IPS DF 6.9 (cell line): ENCODE data around the gene RAI14.
"Not testable (repeated sequence)": the region's sequence is repeated elsewhere in the genome, so short reads cannot be mapped to it uniquely, and the experiment has no call there.

ENCODE experiments used
- DNase-seq: peaks from one replicate; pipeline ENCODE4 v3.0.0-alpha.2; 2013; ENCODE audit warnings: low read depth, low spot score
- H3K27ac ChIP-seq: one replicate; pipeline ENCODE4 v1.5.1; 2013; ENCODE audit warnings: low read length, control low read depth
- H3K27me3 ChIP-seq: 2 replicates; pipeline ENCODE4 v1.6.1; 2013; ENCODE audit warnings: mild to moderate bottlenecking, low read length; ENCODE audit not compliant: control insufficient read depth, insufficient read depth
- H3K36me3 ChIP-seq: 2 replicates; pipeline ENCODE4 v1.6.1; 2013; ENCODE audit warnings: low read length; ENCODE audit not compliant: control insufficient read depth, insufficient read depth
- H3K4me1 ChIP-seq: 2 replicates; pipeline ENCODE4 v1.6.1; 2013; ENCODE audit warnings: low read length; ENCODE audit not compliant: control insufficient read depth, insufficient read depth
- H3K4me3 ChIP-seq: 2 replicates; pipeline ENCODE4 v1.5.1; 2013; ENCODE audit warnings: mild to moderate bottlenecking, low read length
- H3K9me3 ChIP-seq: 2 replicates; pipeline ENCODE4 v1.6.1; 2013; ENCODE audit warnings: low read length, inconsistent platforms; ENCODE audit not compliant: control insufficient read depth, insufficient read depth
- WGBS: extraction: QIAGEN DNeasy Blood & Tissue Kit; methylation state at CpG from one replicate; pipeline ENCODE4 v1.1.7; 2013; ENCODE audit warnings: mixed read lengths, missing lambda C conversion rate; ENCODE audit not compliant: insufficient read length, insufficient coverage; 5-methylcytosine and 5-hydroxymethylcytosine counted together

RAI14 gene

DNA sequence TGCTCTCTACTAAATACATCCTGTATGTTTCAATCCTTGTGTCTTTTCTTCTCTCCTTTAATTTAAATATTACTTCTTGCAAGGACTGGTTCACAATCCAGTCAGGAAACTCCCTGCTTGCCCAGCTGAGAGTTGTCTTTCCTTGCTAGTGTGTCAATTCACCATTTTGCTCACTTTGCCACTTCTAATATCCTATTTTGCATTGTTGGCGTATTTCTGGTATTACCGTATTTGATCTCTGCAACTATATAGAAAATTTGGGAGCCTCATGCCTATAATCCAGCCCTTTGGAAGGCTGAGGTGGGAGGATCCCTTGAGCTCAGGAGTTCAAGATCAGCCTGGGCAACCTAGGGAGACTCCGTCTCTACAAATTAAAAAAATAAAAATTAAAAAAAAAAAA is 92.3 kb downstream of the RAI14 start:
- no peaks in the 10 kb centered on the region for H3K9me3 ChIP-seq
- H3K4me1 ChIP-seq: peaks cover 2% of the 10 kb centered on the region; the same call in 1 of the 2 replicates
- no peak for DNase-seq
- no peaks in the 10 kb centered on the region for H3K27me3 ChIP-seq
- H3K4me3 ChIP-seq: no peak overlapping the region
- H3K27ac ChIP-seq: no peak overlapping the region
- no peaks in the 10 kb centered on the region; the same call in 1 of the 2 replicates for H3K36me3 ChIP-seq
- no CpG with 5 or more reads among the region's 3 CpGs for WGBS

DNA sequence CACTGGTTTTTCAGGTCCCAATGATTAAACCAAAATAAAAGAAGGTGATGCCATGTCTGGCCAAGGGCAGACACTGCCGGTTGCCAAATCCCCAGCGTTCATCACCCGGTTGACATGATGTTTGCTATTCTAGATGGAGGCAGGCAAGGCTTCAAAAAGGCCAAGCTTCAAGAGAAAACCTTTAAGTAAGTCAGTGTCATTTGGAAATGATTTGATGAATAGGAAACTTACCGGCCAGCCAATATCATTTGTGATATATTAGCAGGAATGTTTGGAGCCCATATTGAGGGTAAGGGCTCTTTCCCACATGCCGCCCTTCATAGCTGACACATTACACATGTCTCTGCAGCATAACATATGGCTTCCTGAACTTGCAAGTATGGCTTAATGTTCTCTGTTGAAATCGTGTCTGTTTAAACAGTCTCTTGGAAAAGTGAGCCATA is 93.3 kb downstream of the RAI14 start:
- H3K4me1 ChIP-seq: peaks cover 2% of the 10 kb centered on the region; the same call in 1 of the 2 replicates
- no peaks in the 10 kb centered on the region for H3K27me3 ChIP-seq
- DNase-seq: no peak
- H3K9me3 ChIP-seq: no peaks in the 10 kb centered on the region
- H3K4me3 ChIP-seq: no peak overlapping the region
- H3K36me3 ChIP-seq: no peaks in the 10 kb centered on the region; the same call in 1 of the 2 replicates
- H3K27ac ChIP-seq: no peak overlapping the region
- no CpG with 5 or more reads among the region's 6 CpGs for WGBS

DNA sequence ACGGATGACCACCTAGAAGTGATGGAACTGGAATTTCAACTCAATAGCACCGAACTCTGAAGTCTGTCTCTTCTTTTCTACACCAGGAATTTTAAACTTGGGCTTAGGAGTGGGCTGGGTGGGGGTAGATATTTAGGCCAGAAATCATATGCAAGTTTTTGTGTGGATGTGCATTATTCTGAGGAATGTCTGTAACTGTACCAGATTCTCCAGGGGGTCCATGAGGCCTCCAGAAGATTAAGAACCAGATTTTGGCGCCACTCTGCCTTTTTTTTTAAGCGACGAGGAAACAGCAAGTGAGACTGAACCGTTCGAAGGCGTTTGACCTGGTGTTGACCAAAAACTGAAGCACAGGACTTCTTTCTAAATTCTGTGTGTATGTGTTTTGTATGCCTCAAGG is 94.1 kb downstream of the RAI14 start:
- Histone ChIP-seq H3K4me3 (no peak overlapping the region), H3K36me3 (no peaks in the 10 kb centered on the region; the same call in 1 of the 2 replicates), H3K27me3 (no peaks in the 10 kb centered on the region), H3K4me1 (peaks cover 2% of the 10 kb centered on the region; the same call in 1 of the 2 replicates), H3K27ac (no peak overlapping the region), H3K9me3 (no peaks in the 10 kb centered on the region)
- no CpG with 5 or more reads among the region's 8 CpGs for WGBS
- DNase-seq: no peak

DNA sequence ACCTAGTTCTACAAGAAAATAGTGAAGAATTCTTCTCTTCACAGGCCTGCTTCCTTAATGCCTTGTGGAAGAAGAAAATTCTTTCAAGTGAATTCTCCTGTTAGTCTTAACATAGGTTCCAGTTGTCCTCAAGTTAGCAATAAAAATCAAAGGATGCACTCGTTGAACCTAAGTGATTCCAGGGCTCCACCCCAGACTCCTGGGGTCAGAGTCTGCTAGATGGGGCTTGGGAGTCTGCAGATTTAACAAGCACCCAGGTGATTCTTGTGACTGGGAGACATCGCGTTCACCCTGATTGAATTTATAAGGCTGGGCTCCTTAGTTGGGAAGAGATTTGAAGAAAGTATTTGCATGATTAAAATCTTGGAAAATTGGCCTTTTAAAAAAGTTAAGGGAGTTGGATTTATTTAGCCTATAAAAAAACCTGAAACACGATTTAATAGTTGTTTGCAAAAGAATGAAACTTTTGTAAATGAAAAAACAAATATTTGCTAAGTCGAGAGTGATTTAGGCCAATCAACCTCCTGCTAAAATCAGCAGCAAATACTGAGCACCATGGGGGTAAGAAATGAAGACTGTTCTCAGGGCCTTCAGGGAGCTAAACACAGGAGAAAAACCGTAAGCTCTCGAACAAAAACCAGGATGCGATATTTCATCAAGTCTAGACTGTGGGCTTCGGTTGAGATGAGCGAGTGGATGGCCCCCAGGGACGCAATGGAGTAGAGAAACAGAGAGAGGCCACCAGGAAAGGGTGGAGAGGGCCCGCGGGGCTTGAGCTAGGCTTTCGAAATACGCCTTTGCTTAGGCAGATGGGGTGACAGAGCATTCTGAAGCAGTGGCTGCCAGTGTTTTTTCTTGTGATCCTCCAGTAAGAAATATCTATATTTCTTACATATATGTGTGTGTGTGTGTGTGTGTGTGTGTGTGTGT is 95.9 kb downstream of the RAI14 start:
- no peaks in the 10 kb centered on the region for H3K9me3 ChIP-seq
- WGBS: no CpG with 5 or more reads among the region's 15 CpGs
- peaks cover 2% of the 10 kb centered on the region; the same call in 1 of the 2 replicates for H3K4me1 ChIP-seq
- no peaks in the 10 kb centered on the region for H3K27me3 ChIP-seq
- no peak overlapping the region for H3K27ac ChIP-seq
- H3K36me3 ChIP-seq: no peaks in the 10 kb centered on the region; the same call in 1 of the 2 replicates
- no peak overlapping the region for H3K4me3 ChIP-seq
- no peak for DNase-seq

DNA sequence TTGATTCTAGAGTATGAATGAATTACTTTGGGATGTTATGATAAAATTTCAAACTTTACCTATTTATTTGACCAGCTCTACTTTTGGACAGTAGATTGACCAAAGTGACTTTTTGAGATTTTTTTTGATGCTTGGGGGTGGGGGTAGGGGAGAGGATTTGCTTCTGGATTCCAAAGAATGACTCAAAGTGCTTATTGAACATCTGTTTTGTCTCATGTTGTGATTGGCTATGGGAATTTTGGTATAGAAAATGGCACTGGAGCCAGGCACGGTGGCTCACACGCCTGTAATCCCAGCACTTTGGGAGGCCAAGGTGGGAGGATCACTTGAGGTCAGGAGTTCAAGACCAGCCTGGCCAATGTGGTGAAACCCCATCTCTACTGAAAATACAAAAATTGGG is 97.1 kb downstream of the RAI14 start:
- DNase-seq, H3K4me3 ChIP-seq, H3K27me3 ChIP-seq, H3K4me1 ChIP-seq, H3K9me3 ChIP-seq, H3K36me3 ChIP-seq, H3K27ac ChIP-seq: not testable (repeated sequence)
- no CpG with 5 or more reads among the region's 2 CpGs for WGBS

DNA sequence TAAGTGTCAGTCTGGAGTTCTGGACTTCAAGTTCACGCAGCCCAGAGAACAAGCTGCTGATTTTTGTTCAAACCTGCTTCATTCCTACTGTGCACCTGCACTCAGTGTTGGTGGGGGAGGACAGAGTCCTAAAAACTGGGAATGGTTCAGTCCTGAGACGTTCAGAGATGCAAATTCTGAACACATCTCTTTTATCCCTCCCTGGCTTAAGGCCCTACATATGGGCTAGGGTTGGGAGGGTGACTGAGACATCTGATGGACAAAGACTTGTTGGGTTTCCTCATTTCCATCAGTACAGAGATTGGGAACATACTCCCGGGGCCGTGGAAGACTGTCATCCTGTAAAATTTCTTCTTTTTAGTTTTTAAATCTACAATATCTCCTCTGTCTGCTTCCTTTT is 99.8 kb downstream of the RAI14 start:
- no peak for DNase-seq
- H3K27me3 ChIP-seq: no peaks in the 10 kb centered on the region
- no CpG with 5 or more reads among the region's 4 CpGs for WGBS
- H3K4me3 ChIP-seq: no peak overlapping the region
- H3K27ac ChIP-seq: no peak overlapping the region
- H3K9me3 ChIP-seq: no peaks in the 10 kb centered on the region
- peaks cover 12% of the 10 kb centered on the region for H3K36me3 ChIP-seq
- H3K4me1 ChIP-seq: no peaks in the 10 kb centered on the region

DNA sequence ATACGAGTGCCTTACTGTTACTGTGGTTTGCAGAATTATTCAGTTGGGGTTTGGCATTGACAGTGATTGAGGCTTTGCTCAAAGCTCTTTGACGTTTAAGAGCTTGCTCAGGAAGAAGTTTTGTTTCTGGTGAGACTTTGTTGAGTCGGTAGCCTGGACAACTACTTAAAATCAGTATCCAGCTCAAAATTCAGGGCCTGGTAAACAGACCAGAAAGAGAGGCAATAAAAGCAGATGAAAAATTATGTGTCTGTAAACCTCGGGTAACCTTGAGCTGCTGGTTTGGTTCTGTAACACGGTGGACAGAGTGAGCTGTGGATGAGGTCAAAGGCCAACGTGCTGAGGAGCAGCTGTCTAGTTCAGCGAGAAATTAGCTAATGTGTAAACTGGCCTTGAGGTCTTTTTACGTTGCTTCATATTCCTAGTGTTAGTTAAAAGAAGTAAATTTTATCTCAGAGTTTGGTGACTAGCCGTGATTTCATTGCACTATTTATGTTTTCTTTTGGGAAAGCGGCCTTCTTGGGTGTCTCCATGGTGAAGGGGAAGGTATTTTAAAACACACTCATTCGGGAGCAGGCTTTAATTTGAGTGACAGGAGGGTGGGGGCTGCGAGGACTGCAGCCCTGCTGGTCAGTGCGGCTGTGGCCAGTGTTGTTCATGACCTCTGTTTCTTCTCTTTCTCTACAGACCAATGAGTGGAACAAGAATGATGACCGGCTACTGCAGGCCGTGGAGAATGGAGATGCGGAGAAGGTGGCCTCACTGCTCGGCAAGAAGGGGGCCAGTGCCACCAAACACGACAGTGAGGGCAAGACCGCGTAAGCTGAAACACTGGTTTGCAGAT is 100.9 kb downstream of the RAI14 start:
- H3K4me1 ChIP-seq: no peaks in the 10 kb centered on the region
- no peak for DNase-seq
- no peaks in the 10 kb centered on the region for H3K9me3 ChIP-seq
- no peak overlapping the region for H3K27ac ChIP-seq
- no peaks in the 10 kb centered on the region for H3K27me3 ChIP-seq
- peaks cover 14% of the 10 kb centered on the region for H3K36me3 ChIP-seq
- WGBS: no CpG with 5 or more reads among the region's 20 CpGs
- no peak overlapping the region for H3K4me3 ChIP-seq

DNA sequence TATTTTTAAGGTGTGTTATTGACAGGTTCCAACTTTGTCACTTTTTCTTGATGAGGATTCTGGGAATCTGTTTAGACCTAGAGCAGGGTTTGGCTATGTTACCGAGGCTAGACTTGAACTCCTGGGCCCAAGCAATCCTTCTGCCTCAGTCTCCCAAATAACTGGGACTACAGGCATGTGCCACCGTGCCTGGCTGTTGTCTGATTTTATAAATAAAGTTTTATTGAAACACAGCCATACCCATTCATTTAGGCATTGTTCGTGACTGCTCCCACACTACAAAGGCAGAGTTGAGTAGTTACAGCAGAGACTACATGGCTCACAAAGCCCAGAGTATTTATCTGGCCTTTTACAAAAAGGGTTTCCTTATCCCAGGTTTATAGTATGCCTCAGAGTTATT is 102.4 kb downstream of the RAI14 start:
- no peaks in the 10 kb centered on the region for H3K4me1 ChIP-seq
- no CpG with 5 or more reads among the region's 3 CpGs for WGBS
- H3K9me3 ChIP-seq: no peaks in the 10 kb centered on the region
- H3K36me3 ChIP-seq: peaks cover 16% of the 10 kb centered on the region
- no peaks in the 10 kb centered on the region for H3K27me3 ChIP-seq
- H3K27ac ChIP-seq: no peak overlapping the region
- H3K4me3 ChIP-seq: no peak overlapping the region
- no peak for DNase-seq

DNA sequence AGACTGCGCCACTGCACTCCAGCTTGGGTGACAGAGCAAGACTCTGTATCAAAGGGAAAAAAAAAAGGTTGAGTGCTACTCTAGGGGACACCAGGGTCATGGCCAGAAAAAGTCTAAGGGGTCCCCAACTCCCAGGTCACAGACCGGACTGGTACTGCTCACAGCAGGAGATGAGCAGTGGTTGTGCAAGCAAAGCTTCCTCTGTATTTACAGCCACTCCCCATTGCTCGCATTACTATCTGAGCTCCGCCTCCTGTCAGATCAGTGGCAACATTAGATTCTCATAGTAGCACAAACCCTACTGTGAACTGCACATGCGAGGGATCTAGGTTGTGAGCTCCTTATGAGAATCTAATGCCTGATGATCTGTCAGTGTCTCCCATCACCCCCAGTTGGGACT is 103.1 kb downstream of the RAI14 start:
- H3K27me3 ChIP-seq, H3K4me3 ChIP-seq, H3K9me3 ChIP-seq, DNase-seq, H3K4me1 ChIP-seq, H3K27ac ChIP-seq: not testable (repeated sequence)
- H3K36me3 ChIP-seq: peaks cover 19% of the 10 kb centered on the region
- no CpG with 5 or more reads among the region's 5 CpGs for WGBS

DNA sequence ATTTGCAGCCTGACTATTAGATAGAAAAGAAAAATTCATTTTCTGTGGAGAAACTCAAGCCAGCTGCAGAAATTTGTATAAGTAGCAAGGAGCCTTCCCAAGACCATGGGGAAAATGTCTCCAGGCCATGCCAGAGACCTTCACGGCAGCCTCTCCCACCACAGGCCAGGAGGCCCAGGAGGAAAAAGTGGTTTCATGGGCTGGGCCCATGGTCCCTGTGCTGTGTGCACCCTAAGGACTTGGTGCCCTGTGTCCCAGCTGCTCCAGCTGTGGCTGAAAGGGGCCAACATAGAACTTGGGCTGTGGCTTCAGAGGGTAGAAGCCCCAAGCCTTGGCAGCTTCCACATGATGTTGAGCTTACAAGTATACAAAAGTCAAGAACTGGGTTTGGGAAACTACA is 109.5 kb downstream of the RAI14 start:
- Histone ChIP-seq H3K4me3 (no peak overlapping the region), H3K4me1 (no peaks in the 10 kb centered on the region), H3K9me3 (no peaks in the 10 kb centered on the region), H3K27ac (no peak overlapping the region), H3K27me3 (no peaks in the 10 kb centered on the region), H3K36me3 (peaks cover 10% of the 10 kb centered on the region)
- no CpG with 5 or more reads among the region's 1 CpG for WGBS
- no peak for DNase-seq
